Measurements from ENCODE around the gene FNDC3A.

DNA sequence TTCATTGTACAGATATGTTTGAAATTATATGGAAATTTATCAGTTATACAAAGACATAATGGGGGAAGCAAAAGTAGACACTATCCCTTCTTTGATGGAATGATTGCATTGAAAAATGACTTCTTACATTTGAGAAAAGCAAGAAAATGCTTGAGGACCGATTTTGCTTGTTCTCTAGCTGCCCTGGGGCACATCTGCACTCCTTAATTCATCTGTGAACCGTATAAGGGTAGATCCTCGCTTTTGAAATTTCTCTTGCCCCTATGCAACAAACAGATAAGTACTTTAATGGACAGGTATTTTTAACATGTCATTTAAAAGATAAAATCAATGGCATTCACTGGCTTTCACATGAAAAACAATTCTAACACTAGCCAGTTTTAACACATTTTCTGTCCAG is 230.9 kb downstream of the FNDC3A start:
- TF ChIP-seq SPI1 (IDR thresholded peaks at IDR 0.05; ENCODE audit: borderline replicate concordance, low read depth) (no peak), POLR2AphosphoS5 (IDR thresholded peaks at IDR 0.05; ENCODE audit: low read depth) (no peak)
- TF ChIP-seq, protein P1, sequence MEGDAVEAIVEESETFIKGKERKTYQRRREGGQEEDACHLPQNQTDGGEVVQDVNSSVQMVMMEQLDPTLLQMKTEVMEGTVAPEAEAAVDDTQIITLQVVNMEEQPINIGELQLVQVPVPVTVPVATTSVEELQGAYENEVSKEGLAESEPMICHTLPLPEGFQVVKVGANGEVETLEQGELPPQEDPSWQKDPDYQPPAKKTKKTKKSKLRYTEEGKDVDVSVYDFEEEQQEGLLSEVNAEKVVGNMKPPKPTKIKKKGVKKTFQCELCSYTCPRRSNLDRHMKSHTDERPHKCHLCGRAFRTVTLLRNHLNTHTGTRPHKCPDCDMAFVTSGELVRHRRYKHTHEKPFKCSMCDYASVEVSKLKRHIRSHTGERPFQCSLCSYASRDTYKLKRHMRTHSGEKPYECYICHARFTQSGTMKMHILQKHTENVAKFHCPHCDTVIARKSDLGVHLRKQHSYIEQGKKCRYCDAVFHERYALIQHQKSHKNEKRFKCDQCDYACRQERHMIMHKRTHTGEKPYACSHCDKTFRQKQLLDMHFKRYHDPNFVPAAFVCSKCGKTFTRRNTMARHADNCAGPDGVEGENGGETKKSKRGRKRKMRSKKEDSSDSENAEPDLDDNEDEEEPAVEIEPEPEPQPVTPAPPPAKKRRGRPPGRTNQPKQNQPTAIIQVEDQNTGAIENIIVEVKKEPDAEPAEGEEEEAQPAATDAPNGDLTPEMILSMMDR (IDR thresholded peaks at IDR 0.05; ENCODE audit: insufficient read depth, low read length) = no peak
- TF ChIP-seq, protein P2, sequence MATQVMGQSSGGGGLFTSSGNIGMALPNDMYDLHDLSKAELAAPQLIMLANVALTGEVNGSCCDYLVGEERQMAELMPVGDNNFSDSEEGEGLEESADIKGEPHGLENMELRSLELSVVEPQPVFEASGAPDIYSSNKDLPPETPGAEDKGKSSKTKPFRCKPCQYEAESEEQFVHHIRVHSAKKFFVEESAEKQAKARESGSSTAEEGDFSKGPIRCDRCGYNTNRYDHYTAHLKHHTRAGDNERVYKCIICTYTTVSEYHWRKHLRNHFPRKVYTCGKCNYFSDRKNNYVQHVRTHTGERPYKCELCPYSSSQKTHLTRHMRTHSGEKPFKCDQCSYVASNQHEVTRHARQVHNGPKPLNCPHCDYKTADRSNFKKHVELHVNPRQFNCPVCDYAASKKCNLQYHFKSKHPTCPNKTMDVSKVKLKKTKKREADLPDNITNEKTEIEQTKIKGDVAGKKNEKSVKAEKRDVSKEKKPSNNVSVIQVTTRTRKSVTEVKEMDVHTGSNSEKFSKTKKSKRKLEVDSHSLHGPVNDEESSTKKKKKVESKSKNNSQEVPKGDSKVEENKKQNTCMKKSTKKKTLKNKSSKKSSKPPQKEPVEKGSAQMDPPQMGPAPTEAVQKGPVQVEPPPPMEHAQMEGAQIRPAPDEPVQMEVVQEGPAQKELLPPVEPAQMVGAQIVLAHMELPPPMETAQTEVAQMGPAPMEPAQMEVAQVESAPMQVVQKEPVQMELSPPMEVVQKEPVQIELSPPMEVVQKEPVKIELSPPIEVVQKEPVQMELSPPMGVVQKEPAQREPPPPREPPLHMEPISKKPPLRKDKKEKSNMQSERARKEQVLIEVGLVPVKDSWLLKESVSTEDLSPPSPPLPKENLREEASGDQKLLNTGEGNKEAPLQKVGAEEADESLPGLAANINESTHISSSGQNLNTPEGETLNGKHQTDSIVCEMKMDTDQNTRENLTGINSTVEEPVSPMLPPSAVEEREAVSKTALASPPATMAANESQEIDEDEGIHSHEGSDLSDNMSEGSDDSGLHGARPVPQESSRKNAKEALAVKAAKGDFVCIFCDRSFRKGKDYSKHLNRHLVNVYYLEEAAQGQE (IDR thresholded peaks at IDR 0.05; ENCODE audit: insufficient replicate concordance, low read depth) = no peak

Measured in HL-60 (cell line).